H1 (cell line): ENCODE measurements around the gene MROH7. TPM values are rescaled to one million over a fixed set of nuclear protein-coding genes. Genes with fewer than 3 reads are reported as not detected.

Experiments
- CTCF ChIA-PET: fragments of 300-600 bp; sonication (Branson Sonifier 250); formaldehyde crosslinking; loops from one replicate; lab custom pipeline; 2021; ENCODE audit not compliant: partially characterized antibody; lab: Charles Lee
- POLR2A ChIA-PET: fragments of 300-600 bp; sonication (Branson Sonifier 250); formaldehyde crosslinking; loops from one replicate; lab custom pipeline; 2021; ENCODE audit warnings: inconsistent platforms; ENCODE audit not compliant: partially characterized antibody; lab: Charles Lee
- DNase-seq, 2 experiments: peaks; one replicate each; pipeline versions ENCODE4 v3.0.0 to v3.0.0-alpha.2; 2010 to 2022; ENCODE audit warnings: low spot score in 2 of 2, low read depth in 1 of 2, mixed read lengths in 1 of 2
- FAIRE-seq: peaks from 2 replicates; lab custom pipeline; 2011; peaks lifted over from hg19 to GRCh38; lab: Jason Lieb, UNC
- H2AFZ ChIP-seq: 2 replicates; pipeline ENCODE4 v1.8.1; 2012; ENCODE audit warnings: low read length, inconsistent platforms
- H2AK5ac ChIP-seq: 2 replicates; pipeline ENCODE4 v1.6.1; 2013; ENCODE audit warnings: low read depth, low read length
- H2BK120ac ChIP-seq: replicated peaks from 2 replicates; pipeline ENCODE3; 2013; ENCODE audit warnings: low read depth, low read length, inconsistent platforms
- H2BK12ac ChIP-seq: 2 replicates; pipeline ENCODE4 v1.6.1; 2013; ENCODE audit warnings: low read depth, low read length
- H2BK15ac ChIP-seq: 2 replicates; pipeline ENCODE4 v1.6.1; 2013; ENCODE audit warnings: low read length
- H2BK20ac ChIP-seq: 2 replicates; pipeline ENCODE4 v1.6.1; 2013; ENCODE audit warnings: low read length
- H2BK5ac ChIP-seq: 2 replicates; pipeline ENCODE4 v1.6.1; 2013; ENCODE audit warnings: low read depth, low read length
- H3K14ac ChIP-seq: 2 replicates; pipeline ENCODE4 v1.6.1; 2013; ENCODE audit warnings: inconsistent platforms; ENCODE audit not compliant: insufficient read length
- H3K18ac ChIP-seq: 2 replicates; pipeline ENCODE4 v1.6.1; 2013; ENCODE audit warnings: low read length; ENCODE audit errors: extremely low read depth
- H3K23ac ChIP-seq: 2 replicates; pipeline ENCODE4 v1.6.1; 2013; ENCODE audit warnings: inconsistent platforms; ENCODE audit not compliant: insufficient read length
- H3K23me2 ChIP-seq: 2 replicates; pipeline ENCODE4 v1.6.1; 2013; ENCODE audit warnings: low read depth, low read length
- H3K27ac ChIP-seq: 2 replicates; pipeline ENCODE4 v1.6.1; 2011; ENCODE audit warnings: low read depth, low read length, inconsistent platforms
- H3K27me3 ChIP-seq, 4 experiments: replicated peaks in 1 of 4; 1 replicate in 1 of 4; 2 replicates in 3 of 4; pipeline versions ENCODE4 v1.6.1 to v1.8.1; 2011 to 2013; ENCODE audit warnings: low read length in 3 of 4, mild to moderate bottlenecking in 3 of 4, inconsistent platforms in 2 of 4, mixed read lengths in 2 of 4, moderate library complexity in 1 of 4; ENCODE audit not compliant: control insufficient read depth in 3 of 4, insufficient read depth in 3 of 4; ENCODE audit errors: extremely low read depth in 1 of 4
- H3K36me3 ChIP-seq, 4 experiments: 2 replicates each; pipeline versions ENCODE4 v1.6.1 to v1.8.1; 2011 to 2013; ENCODE audit warnings: mild to moderate bottlenecking in 4 of 4, low read length in 3 of 4, moderate library complexity in 2 of 4, control low read depth in 1 of 4, inconsistent platforms in 1 of 4; ENCODE audit not compliant: insufficient read depth in 4 of 4, control insufficient read depth in 2 of 4
- H3K4ac ChIP-seq: replicated peaks from 2 replicates; pipeline ENCODE3; 2013; ENCODE audit warnings: low read length, low read depth, mixed read lengths, inconsistent platforms; ENCODE audit not compliant: insufficient read length
- H3K4me1 ChIP-seq, 4 experiments: replicated peaks in 1 of 4; 1 replicate in 1 of 4; 2 replicates in 3 of 4; pipeline versions ENCODE4 v1.6.1 to v1.8.1; 2011 to 2013; ENCODE audit warnings: low read length in 3 of 4, inconsistent platforms in 2 of 4, mixed read lengths in 1 of 4; ENCODE audit not compliant: insufficient read depth in 4 of 4, control insufficient read depth in 3 of 4
- H3K4me2 ChIP-seq, 2 experiments: 2 replicates each; pipeline versions ENCODE4 v1.6.1 to v1.8.1; 2011 to 2013; ENCODE audit warnings: low read depth in 2 of 2, low read length in 2 of 2, control low read depth in 1 of 2, inconsistent platforms in 1 of 2, mild to moderate bottlenecking in 1 of 2; ENCODE audit not compliant: insufficient read depth in 1 of 2
- H3K4me3 ChIP-seq, 4 experiments: fragments of 200-600, 300-600 bp in 1 of 4; sonication (generic), shearing (Covaris generic), sonication (Bioruptor Twin) in 1 of 4; 2 replicates each; pipeline versions ENCODE4 v1.5.1 to v1.8.1; 2011 to 2016; ENCODE audit warnings: low read length in 4 of 4, low read depth in 3 of 4, control low read depth in 2 of 4, inconsistent platforms in 2 of 4, mild to moderate bottlenecking in 2 of 4, mixed read lengths in 1 of 4, moderate library complexity in 1 of 4; ENCODE audit not compliant: insufficient read depth in 2 of 4; ENCODE audit errors: extremely low read depth in 1 of 4
- H3K56ac ChIP-seq: replicated peaks from 2 replicates; pipeline ENCODE3; 2013; ENCODE audit warnings: low read depth, mild to moderate bottlenecking, mixed read lengths, low read length, inconsistent platforms; ENCODE audit not compliant: insufficient read length
- H3K79me1 ChIP-seq: 2 replicates; pipeline ENCODE4 v1.6.1; 2013; ENCODE audit warnings: low read depth, low read length, control low read depth
- H3K79me2 ChIP-seq, 2 experiments: 2 replicates each; pipeline versions ENCODE4 v1.6.1 to v1.8.1; 2012 to 2013; ENCODE audit warnings: low read length in 2 of 2, mild to moderate bottlenecking in 2 of 2, inconsistent platforms in 1 of 2; ENCODE audit not compliant: insufficient read depth in 2 of 2, control insufficient read depth in 1 of 2
- H3K9ac ChIP-seq, 4 experiments: replicated peaks in 1 of 4; 1 replicate in 1 of 4; 2 replicates in 3 of 4; pipeline versions ENCODE4 v1.6.1 to v1.8.1; 2011 to 2013; ENCODE audit warnings: low read depth in 3 of 4, low read length in 3 of 4, control low read depth in 2 of 4, mild to moderate bottlenecking in 2 of 4, moderate library complexity in 2 of 4, inconsistent platforms in 1 of 4; ENCODE audit errors: extremely low read depth in 1 of 4
- H3K9me3 ChIP-seq, 2 experiments: 2 replicates each; pipeline versions ENCODE4 v1.6.1 to v1.8.1; 2012 to 2013; ENCODE audit warnings: mild to moderate bottlenecking in 2 of 2, moderate library complexity in 2 of 2, control low read depth in 1 of 2, inconsistent platforms in 1 of 2, low read depth in 1 of 2, low read length in 1 of 2, mixed read lengths in 1 of 2; ENCODE audit not compliant: insufficient read depth in 2 of 2
- H4K20me1 ChIP-seq, 2 experiments: replicated peaks in 1 of 2; 2 replicates each; pipeline versions ENCODE3 to v1.8.1; 2011 to 2013; ENCODE audit warnings: inconsistent platforms in 2 of 2, low read length in 2 of 2, mild to moderate bottlenecking in 1 of 2; ENCODE audit not compliant: insufficient read depth in 2 of 2, control insufficient read depth in 1 of 2
- H4K5ac ChIP-seq: 2 replicates; pipeline ENCODE4 v1.6.1; 2013; ENCODE audit warnings: low read length, low read depth, mixed read lengths, inconsistent platforms; ENCODE audit not compliant: insufficient read length
- H4K8ac ChIP-seq: 2 replicates; pipeline ENCODE4 v1.8.0; 2013; ENCODE audit warnings: mild to moderate bottlenecking, moderate library complexity, low read length, inconsistent platforms; ENCODE audit not compliant: insufficient read depth; ENCODE audit errors: extremely low read depth
- H4K91ac ChIP-seq: replicated peaks from 2 replicates; pipeline ENCODE3; 2013; ENCODE audit warnings: low read length, mixed read lengths, inconsistent platforms; ENCODE audit not compliant: insufficient read length
- CTBP2 ChIP-seq: IDR thresholded peaks from 2 replicates; pipeline ENCODE4 v1.7.0; 2011; ENCODE audit warnings: borderline replicate concordance, mild to moderate bottlenecking, moderate library complexity, mixed read lengths, low read length; ENCODE audit not compliant: insufficient read depth, insufficient read length
- JUND ChIP-seq: IDR thresholded peaks from 2 replicates; pipeline ENCODE4 v1.6.1; 2011; ENCODE audit warnings: mild to moderate bottlenecking, improper control_type of control experiment, low read length
- NANOG ChIP-seq: IDR thresholded peaks from 2 replicates; pipeline ENCODE4 v1.6.1; 2011; ENCODE audit warnings: low read length, low read depth, mild to moderate bottlenecking, inconsistent platforms; ENCODE audit not compliant: insufficient read depth, poor library complexity, severe bottlenecking
- SAP30 ChIP-seq: fragments of 300-600 bp; sonication (generic); IDR thresholded peaks from 2 replicates; pipeline ENCODE4 v1.7.1; 2012; ENCODE audit warnings: low read length, moderate library complexity, mild to moderate bottlenecking, inconsistent platforms; ENCODE audit not compliant: insufficient read depth, insufficient replicate concordance
- WGBS, 2 experiments: shearing (Covaris generic) in 1 of 2; methylation state at CpG; one replicate each; pipeline versions ENCODE4 v1.1.6 to v1.1.7; 2013 to 2015; ENCODE audit warnings: low lambda C conversion rate in 2 of 2, mixed read lengths in 2 of 2, inconsistent platforms in 1 of 2, low coverage in 1 of 2, missing lambda C conversion rate in 1 of 2; ENCODE audit not compliant: insufficient replicate concordance in 2 of 2, insufficient coverage in 1 of 2, insufficient read length in 1 of 2; ENCODE audit errors: extremely low coverage in 1 of 2, missing lambda C conversion rate in 1 of 2; 5-methylcytosine and 5-hydroxymethylcytosine counted together
- polyA plus RNA-seq, 7 experiments: library from polyadenylated mRNA; depleted of rRNA in 3 of 7; stranded (reverse) in 5 of 7; unstranded in 2 of 7; fragments of >200 nt in 5 of 7; fragments of 200-250 nt in 2 of 7; gene quantifications; 1 replicate in 5 of 7; 2 replicates in 1 of 7; 4 replicates in 1 of 7; pipeline versions ENCODE4 v1.2.1 to v1.2.3, GENCODE V29; 2011 to 2013; ENCODE audit warnings: missing spikeins in 2 of 7, mixed read lengths in 2 of 7
- total RNA-seq: library from RNA; stranded (reverse); fragmentation: NEBNext Ultra II Directional; extraction: Animal tissue kit (Norgen Biotek cat#: 25700); gene quantifications from 2 replicates; pipeline ENCODE4 v1.2.1, GENCODE V29; 2021
- TF ChIP-seq, protein P1 (sequence below): IDR thresholded peaks from 2 replicates; pipeline ENCODE4 v1.6.1; 2012; ENCODE audit warnings: low read length, inconsistent platforms

The MROH7 gene
- total and polyA plus RNA-seq, 2 of the 8 experiments (the other 6 are each of a cell fraction or from before 2014, with no cell fraction given) = 0.07 to 0.20 TPM

DNA sequence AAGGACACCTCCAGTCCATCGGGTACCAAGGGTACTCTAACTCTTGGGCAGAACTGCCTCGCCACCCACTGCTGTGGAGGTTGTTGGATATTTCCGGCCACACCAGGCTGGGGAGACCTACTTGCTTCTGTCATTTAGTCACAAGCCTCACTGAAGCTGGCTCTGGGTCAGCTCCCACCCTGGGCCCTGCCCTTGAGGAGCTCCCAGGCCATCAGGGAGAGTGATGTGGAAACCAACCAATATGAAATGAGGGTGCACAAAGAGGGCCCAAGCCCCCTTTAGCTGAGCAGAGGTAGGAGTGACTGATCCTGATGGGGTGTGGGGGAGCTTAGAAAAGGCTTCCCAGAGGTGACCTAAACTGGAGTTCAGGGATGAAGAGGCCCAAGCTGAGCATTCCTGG, 103.1 kb downstream of the MROH7 start:
- ChIA-PET POLR2A (interaction anchor here (0.8 to 1.5 kb wide), 2 partner anchors 11 to 30 kb away, joined by 3 to 7 read pairs; no protein-coding TSS in a partner anchor), CTCF (interaction anchor here (0.6 to 2.3 kb wide), 8 partner anchors 10 to 56 kb away, joined by 3 to 19 read pairs (median 4); partner anchors contain the start of gene TTC4)
- H3K9me3 ChIP-seq = no peaks in the 10 kb centered on the region
- 79% methylated on average over 3 of the region's 3 CpGs; no CpG with 5 or more reads in 1 of the 2 experiments for WGBS, 2 experiments
- no peak for DNase-seq
- H2AK5ac ChIP-seq = no peak overlapping the region
- no peaks in the 10 kb centered on the region for H3K79me2 ChIP-seq
- H3K9ac ChIP-seq = no peak overlapping the region
- no peaks in the 10 kb centered on the region for H3K4me1 ChIP-seq
- no peak overlapping the region for H3K4me2 ChIP-seq
- no peak for FAIRE-seq
- H4K20me1 ChIP-seq = peaks cover 0 to 9% of the 10 kb centered on the region in 2 experiments
- no peak overlapping the region for H2BK120ac ChIP-seq
- no peak overlapping the region for H3K14ac ChIP-seq
- H3K4ac ChIP-seq = no peak overlapping the region
- no peak overlapping the region for H4K5ac ChIP-seq
- no peak overlapping the region for H3K56ac ChIP-seq
- no peak overlapping the region for H2BK15ac ChIP-seq
- H3K23me2 ChIP-seq = no peaks in the 10 kb centered on the region
- no peak overlapping the region for H4K8ac ChIP-seq
- peaks cover 6 to 16% (median 16%) of the 10 kb centered on the region in 4 experiments; a peak in 7 of 8 replicates for H3K36me3 ChIP-seq
- no peak overlapping the region for H4K91ac ChIP-seq
- no peak overlapping the region for H3K4me3 ChIP-seq
- H2BK5ac ChIP-seq = no peak overlapping the region
- H3K23ac ChIP-seq = no peak overlapping the region
- H3K18ac ChIP-seq = no peak overlapping the region
- no peaks in the 10 kb centered on the region for H3K79me1 ChIP-seq
- no peaks in the 10 kb centered on the region for H3K27me3 ChIP-seq
- H3K27ac ChIP-seq = no peak overlapping the region
- H2BK12ac ChIP-seq = no peak overlapping the region
- no peak overlapping the region for H2BK20ac ChIP-seq
- no peak overlapping the region for H2AFZ ChIP-seq
- TF ChIP-seq, protein P1, sequence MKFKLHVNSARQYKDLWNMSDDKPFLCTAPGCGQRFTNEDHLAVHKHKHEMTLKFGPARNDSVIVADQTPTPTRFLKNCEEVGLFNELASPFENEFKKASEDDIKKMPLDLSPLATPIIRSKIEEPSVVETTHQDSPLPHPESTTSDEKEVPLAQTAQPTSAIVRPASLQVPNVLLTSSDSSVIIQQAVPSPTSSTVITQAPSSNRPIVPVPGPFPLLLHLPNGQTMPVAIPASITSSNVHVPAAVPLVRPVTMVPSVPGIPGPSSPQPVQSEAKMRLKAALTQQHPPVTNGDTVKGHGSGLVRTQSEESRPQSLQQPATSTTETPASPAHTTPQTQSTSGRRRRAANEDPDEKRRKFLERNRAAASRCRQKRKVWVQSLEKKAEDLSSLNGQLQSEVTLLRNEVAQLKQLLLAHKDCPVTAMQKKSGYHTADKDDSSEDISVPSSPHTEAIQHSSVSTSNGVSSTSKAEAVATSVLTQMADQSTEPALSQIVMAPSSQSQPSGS = no peak
- TF ChIP-seq SAP30 = no peak
- no peak for TF ChIP-seq CTBP2
- TF ChIP-seq NANOG = no peak
- no peak for TF ChIP-seq JUND
